Stimulated activated CD4-positive, alpha-beta T cell treated with anti-CD3 and anti-CD28 coated beads, Interleukin-2, amount 100 ng/mL, for 4 hours (primary cell): ENCODE measurements around the gene SPATA9.
"Not testable (repeated sequence)": the region's sequence is repeated elsewhere in the genome, so short reads cannot be mapped to it uniquely, and the experiment has no call there.

Source experiments
- DNase-seq: peaks from one replicate; pipeline ENCODE4 v3.0.0-alpha.2; 2020; ENCODE audit warnings: low read depth

SPATA9 gene

DNA sequence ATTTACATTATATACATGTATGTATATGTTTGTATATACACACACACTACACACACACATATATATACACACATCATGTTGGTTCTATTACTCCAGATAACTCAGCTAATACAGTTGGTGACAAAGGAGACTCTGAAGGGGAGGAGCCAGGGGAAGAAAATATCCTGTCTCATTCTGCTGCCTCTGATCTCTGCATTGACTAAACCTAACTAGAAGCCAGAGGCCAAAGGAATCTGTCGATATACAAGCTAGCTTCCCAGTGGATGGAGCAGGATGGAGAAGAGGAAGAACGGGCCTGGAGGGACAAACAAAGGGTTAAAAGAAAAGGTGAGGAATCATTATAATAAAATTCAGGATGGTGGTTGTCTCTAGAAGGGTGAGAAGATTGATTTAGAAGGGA, 34.6 kb upstream of the SPATA9 start:
- no peak for DNase-seq

DNA sequence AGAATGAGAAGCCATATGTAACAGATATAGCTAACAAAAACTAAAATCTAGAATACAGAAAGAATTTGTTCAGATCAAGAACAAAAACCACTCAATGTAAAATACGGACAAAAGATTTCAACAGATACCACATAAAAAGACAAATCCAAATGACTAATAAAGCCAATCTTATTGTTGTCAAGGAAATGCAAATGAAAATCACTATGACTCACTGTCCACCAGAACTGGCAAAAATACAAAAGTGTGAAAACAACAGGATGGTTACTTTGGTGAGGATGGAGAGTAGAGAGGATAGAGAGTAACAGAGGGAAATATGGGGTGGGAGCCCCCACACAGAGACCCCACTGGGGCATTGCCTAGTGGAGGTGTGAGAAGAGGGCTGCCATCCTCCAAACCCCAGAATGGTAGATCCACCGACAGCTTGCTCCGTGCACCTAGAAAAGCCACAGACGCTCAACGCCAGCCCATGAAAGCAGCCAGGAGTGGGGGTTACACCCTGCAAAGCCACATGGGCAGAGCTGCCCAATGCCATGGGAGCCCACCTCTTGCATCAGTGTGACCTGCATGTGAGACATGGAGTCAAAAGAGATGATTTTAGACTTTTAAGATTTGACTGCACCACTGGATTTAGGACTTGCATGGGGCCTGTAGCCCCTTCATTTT, 33.1 kb upstream of the SPATA9 start:
- no peak for DNase-seq

DNA sequence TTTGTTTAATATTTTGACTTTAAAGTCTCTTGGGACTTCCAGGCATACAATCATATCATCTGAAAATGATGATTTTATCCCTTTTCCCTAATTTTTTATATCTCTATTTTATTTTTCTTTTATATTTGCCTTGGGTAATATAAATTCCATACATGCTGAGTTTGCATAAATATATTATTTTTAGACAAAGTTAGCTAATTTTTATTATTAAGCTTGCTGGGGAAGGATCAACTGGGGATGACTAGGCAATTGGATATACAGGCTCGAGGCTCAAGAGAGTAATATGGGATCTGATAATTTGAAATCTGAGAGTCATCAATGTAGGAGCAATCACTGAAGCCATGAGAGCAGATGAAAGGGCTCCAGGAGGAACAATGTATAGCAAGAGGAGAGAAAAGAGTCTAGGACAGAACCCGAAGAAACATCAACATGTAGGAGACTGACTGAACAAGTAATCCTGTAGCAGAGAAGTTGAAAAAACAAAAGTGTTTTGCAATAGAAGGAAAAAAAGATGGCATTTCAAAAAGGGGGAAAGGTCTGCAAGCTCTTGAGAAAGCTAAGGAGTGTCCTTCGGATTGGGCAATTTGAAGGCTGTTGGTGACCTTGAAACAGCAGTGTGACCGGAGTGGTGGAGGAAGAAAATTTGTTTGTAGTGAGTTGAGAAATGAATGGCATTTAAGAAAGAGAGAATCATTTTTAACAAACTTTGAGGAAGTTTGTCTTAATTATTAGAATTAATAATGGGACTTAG, 31.3 kb upstream of the SPATA9 start:
- DNase-seq: no peak

DNA sequence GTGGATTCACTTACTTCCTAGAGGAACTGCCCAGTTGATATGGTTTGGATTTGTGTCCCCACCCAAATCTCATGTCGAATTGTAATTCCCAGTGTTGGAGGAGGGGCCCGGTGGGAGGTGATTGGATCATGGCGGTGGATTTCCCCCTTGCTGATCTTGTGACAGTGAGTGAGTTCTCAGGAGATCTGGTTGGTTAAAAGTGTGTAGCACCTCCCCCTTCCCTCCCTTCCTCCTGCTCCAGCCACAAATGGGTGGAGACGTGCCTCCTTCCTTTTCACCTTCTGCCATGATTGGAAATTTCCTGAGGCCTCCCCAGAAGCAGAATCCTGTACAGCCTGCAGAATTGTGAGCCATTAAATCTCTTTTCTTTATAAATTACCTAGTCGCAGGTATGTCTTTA, 30.5 kb upstream of the SPATA9 start:
- not testable (repeated sequence) for DNase-seq

DNA sequence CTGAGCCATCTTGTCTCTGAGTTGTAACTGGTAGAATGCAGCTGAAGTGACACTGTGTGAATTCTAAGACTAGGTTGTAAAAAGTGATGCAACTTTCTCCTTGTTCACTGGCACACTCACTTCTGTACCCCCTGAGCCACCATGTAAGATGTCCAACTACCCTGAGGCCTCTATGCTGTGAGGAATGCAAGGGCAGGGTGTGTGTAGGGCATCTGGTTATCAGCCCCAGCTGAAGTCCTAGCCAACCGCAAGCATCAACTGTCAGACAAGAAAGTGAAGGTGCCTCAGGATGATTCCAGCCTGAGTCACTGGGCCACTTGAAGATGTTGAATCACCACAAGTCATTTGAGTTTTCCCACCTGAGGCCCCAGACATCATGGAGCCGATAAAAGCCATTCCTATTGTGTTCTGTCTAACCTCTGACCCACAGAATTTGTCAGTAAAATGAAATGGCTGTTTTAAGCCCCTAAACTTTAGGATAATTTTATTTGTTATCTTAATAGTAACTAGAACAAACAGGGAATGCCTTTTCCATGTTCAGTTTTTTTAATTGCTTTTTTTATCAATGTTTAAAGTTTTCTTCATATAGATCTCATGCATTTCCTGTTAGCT, 29.7 kb upstream of the SPATA9 start:
- DNase-seq: no peak

DNA sequence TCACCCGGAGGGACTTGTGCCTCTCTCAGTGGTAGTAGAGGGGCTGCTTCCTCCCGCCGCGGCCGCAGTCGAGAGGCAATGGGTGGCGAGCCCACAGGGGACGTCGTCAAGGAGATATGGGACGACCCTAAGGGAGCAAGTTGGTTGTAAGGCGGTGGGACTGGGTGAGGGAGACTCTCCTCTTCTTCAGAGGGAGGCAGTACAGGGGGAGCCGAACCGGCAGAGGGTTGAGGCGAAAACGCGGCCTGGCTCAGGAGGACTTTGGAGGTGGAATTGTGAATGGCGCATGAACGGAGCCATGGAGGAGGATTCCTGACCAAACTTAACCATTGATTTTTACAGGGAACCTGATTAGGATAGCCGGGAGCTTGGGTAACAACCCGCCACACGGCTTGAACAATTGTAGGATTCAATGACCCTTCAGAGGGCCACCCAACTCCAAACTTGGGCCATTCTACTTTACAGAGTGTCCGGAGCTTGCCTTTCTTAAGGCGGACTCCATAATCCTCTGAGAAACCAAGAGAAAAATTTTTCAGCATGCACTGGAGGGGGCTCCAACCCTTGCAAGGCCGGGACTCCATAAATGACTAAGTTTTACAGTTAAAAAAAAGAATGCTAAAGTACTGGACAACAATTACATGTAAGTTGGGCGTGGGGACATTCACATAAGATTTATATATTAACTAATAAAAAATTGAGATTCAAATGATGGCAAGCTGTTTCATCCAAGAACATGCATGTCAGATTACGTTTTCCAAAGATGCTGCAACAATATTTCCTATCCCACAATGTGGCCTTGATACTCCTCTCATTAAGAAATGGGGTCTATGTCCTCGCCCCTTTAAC, 28.9 kb upstream of the SPATA9 start:
- DNase-seq: no peak

DNA sequence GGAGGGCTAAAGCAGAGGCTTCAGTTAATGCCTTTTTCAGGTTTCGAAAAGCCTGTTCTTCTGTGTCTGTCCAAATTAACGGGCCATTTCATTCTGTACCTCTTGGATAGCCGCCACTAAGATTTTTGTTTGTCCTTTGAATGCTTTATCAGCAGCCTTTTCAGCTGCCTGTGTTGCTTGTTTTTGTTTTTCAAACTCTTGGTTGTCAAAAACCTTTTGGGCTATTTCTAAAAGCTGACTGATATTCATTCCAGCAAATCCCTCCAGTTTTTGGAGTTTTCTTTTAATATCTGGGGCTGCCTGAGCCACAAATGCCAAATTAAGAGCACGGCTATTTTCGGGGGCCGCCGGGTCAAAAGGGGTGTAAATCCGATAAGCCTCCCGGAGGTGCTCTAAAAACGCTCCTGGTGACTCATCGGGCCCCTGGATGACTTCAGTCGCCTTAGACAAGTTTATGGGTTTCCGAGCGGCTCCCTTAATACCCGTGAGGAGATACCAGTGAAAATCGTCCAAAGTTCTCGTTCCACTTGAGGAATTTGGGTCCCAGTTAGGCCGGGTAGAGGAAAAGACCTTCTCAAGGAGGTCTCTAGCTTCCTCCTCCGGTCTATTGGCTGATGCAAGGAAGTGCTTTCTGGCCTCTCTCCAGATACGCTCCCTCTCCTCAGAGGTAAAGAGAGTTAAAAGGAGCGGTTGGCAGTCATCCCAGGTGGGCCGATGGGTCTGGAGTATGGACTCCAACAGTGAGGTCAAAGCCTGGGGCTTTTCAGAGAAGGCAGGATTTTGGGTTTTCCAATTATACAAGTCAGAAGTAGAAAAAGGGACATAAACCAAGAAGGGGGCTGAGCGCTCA, 28.1 kb upstream of the SPATA9 start:
- DNase-seq: not testable (repeated sequence)

DNA sequence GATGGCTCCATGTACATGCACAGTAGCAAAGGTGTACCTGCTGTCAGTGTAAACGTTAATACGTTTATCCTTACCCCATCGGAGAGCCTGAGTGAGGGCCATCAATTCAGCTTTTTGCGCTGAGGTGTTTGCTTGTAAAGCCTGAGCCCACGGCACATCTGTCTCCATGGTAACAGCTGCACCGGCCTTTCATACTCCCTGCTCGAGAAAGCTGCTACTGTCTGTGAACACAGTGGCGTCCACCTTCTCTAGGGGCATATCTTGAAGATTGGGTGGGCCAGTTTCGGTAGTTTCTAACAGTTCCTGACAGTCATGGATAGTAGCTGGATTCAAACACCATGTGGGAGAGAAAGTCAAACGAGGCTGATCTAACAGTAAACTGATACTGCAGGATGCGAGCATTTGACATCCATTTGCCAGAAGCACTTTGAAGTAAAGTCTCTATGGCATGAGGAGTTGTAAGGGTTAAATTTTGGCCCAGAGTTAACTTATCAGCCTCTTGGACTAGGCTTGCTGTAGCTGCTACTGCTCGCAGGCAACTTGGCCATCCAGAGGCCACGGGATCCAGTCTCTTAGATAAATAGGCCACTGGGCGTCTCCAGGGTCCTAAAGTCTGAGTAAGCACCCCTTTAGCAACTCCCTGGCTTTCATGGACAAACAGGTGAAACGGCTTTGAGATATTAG, 27.3 kb upstream of the SPATA9 start:
- no peak for DNase-seq

DNA sequence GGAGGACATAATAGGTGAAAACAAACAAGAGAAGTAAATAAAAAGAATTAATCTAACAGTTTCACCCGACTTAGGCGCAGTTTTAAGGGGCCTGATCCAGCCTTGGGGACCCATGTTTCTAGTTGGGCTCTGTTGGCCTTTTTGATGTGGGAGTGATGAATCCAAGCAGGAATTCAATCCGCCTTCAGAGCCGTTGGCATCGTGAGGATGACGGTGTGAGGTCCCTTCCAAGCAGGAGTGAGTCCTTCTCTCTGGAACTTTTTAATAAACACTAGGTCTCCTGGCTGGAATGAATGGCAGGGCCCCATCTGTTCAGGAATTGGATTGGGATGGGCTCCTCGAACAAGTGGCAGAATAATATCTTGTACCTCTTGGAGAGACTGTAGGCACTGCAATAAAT, 26.1 kb upstream of the SPATA9 start:
- no peak for DNase-seq

DNA sequence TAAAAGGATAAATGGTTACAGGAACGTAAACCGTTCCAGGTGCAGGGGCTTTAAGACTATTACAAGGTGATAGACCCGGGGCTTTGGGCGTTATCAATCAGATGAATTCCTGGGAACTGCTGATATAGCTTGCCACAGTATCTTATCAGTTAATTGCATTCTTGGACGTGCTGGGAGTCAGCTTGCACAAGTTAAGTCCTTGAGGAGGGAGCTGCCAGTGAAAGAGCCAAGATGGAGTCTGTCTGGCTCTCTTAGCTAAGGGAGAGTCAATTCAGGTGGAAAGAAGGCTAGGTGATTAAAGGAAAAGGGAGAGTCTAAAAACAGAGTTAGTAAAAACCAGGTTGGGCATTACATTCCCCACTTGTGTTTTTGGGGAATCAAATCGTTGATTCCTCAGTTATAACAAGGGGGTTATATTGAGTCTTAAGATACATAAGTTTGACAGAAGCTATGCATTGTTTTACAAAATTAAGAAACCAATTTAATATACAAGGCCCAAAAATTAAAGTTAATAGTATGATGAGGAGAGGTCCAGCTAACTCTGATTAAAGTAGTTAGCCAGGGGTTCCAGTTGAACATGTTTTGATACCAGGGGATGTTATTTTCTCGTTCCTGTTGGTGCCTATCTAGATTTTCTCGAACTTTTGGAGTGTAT, 24.9 kb upstream of the SPATA9 start:
- DNase-seq: not testable (repeated sequence)

DNA sequence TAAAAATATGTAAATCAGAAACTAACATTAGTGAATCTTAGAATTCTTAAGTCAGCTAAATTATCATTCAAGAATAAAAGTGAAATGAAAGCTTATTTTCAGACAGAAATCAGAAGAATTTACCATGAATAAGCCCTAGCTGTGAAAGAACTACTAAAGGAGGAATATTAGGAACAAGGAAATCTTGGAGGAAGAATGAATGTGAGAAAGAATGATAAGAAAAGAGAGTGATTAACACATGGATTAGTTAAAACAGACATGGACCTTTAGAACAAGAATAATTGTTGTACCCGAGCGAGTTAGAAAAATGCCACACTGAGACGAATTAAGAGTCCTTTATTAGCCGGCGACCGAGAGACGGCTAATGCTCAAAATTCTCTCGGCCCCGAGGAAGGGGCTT, 24.3 kb upstream of the SPATA9 start:
- DNase-seq: no peak

DNA sequence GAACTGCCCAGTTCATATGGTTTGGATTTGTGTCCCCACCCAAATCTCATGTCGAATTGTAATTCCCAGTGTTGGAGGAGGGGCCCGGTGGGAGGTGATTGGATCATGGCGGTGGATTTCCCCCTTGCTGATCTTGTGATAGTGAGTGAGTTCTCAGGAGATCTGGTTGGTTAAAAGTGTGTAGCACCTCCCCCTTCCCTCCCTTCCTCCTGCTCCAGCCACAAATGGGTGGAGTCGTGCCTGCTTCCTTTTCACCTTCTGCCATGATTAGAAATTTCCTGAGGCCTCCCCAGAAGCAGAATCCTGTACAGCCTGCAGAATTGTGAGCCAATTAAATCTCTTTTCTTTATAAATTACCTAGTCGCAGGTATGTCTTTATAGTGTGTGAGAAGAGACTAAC, 23.4 kb upstream of the SPATA9 start:
- not testable (repeated sequence) for DNase-seq

DNA sequence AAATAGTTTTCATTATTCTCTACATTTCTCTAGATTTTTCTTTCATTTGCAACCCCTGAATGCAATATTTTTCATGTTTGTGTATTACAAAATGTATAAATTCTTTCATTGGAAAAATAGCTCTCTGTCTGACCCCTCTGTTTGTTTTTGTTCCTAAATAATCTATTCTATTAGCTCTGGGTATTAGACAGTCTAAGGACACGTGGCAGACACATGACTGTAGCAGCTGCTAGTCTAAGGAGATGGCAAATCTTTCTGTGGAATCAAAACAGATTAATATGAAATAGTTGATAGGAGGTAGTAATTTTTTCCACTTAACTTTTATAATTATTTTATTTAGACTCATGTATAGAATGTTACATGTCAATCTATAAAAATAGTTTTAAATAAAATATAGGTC, 21.4 kb upstream of the SPATA9 start:
- DNase-seq: no peak

DNA sequence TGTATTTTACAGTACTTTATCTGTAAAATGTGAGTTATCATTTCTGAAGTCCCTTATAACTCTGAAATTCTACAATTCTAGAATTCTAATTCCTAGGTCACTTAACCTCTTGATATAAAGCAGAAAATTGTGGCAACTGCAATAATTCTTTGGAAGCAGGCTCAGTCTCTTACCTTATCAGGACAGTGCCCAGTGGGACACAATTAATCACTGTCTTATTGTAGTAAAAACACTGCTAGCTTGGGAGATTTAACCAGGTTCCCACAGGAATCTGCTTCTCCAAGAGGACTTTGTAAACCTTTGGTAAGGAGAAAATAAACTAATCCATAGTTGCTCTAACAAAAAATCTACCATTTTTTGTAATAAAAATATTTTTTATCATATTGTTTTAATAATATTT, 18.3 kb upstream of the SPATA9 start:
- DNase-seq: no peak

DNA sequence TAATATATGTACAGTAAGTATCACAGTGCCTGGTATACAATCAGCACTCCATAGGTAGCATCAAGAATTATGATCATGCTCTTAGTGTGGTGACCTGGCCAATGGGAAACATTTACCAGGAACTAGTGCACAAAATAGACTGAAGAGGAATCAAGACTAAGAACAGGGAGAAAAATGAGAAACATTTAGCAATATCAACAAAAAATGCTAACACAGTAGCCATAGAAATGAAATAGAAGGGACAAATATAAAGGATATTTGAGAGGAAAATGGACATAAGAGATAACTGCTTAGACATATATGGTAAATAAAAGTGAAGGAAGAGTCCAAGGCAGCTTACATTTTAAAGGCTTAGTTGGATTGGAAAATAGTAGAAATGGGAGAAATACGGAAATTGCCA, 16.5 kb upstream of the SPATA9 start:
- DNase-seq: no peak

DNA sequence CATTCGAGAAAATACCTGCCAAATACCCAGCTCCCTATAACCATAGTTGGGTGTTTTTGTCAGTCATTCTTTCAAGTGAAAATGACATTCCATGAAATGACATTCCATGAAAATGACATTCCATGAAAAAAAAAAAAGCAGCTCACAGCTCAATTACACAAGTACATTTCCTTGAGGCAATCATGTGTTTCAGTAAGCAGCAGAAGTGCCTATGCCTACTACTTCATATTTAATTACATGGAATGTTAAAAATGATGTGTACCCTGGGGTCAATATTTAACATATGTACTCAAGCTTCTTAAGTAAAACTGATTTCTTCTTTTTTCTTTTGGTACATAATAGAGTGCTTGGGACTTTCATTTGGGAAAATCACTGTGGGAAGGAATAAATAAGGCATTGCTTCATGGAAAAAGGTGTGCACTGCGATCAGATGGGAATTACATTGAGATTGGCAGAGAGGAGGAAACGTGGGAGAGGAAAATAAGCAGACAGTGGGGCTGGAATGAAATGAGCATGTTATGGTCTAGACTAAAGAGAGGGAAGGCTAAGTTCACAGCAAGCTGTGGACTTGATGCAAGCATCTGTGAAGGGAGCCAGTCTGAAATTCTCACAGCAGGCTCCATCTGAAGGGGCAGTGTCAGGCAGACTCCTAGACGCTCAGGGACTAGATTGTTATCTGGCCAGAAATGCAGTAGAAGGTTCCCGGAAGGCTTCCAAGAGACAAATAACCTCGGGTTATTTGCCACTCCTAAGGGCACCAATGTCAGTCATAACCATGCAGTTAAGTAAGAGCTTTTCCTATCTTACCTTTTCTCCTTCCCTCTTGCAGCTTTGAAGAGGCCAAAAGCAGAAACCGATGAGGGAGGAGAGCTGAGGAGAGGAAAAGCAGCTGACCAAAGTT, 15.2 kb upstream of the SPATA9 start:
- no peak for DNase-seq

DNA sequence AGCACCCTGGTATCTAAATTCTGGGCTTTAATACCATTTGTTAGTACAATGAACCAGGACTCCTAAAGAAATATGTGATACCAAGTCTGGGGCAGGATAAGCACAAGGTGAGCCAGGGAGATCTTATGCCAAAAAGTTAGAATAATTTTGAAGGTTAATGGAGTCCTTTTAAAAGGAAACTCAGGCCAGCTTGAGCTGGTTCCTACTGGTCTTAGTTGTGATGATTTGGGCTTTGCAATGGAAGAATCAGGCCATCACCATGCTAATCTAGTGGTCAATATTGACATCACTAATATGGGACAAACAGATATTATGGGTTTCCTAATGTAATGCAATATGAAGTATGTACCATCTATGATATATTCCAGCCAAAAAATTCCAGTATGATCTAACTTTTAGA, 7.5 kb upstream of the SPATA9 start:
- no peak for DNase-seq

DNA sequence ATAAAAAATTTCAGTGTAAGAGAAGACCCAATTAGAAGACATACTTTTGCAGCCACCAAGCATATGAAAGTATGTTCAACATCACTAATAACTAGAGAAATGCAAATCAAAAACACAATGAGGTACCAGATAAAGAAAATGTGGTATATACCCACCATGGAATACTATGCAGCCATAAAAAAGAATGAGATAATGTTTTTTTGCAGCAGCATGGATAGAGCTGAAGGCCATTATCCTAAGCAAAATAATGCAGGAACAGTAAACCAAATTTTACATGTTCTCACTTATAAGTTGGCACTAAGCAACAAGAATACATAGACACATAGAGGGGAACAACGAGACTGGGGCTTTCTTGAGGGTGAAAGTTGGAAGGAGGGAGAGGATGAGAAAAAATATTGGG, 6.9 kb upstream of the SPATA9 start:
- DNase-seq: no peak

DNA sequence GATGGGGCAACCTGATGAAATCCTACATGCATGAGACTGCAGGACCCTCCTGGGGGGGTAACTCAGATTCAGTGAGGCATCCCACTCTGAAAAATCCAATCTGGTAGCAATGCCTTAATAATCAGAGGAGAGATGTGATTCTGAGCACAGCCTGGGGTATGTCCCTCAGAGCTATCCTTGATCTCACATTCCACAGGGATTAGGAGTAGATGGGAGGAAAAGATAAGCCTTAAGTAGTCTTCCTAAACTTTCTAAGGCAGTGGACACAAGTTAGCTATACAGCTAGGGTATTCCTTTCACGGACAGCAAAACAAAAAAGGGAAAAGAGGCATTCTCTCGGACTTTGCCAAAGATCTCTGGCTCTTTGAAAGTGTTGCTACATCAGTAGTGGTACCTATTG, 3.9 kb upstream of the SPATA9 start:
- DNase-seq: no peak
